ENCODE measurements around the gene ARHGAP11B.
"Not testable (repeated sequence)": the region's sequence is repeated elsewhere in the genome, so short reads cannot be mapped to it uniquely, and the experiment has no call there.

- TF ChIP-seq POLR2A (IDR thresholded peaks at IDR 0.05; ENCODE audit: low read depth, low read length); TAF1 (IDR thresholded peaks at IDR 0.05; ENCODE audit: low read depth, low read length); POLR2AphosphoS5 (IDR thresholded peaks at IDR 0.05; ENCODE audit: low read depth, low read length); PAX5 (IDR thresholded peaks at IDR 0.05; ENCODE audit: insufficient read depth, low read length, severe bottlenecking): not testable (repeated sequence)
These were observed 252 bp downstream of the ARHGAP11B start for GRCh38 chr15:30626194-30626565.
